AG04449 (cell line): ENCODE data around the gene CRIM1.

Experiments
- CTCF ChIA-PET: fragments of 350-600 bp; formaldehyde crosslinking; extraction: SDS; loops from one replicate; lab custom pipeline; 2021; ENCODE audit warnings: antibody characterized with exemption; lab: Yijun Ruan, JAX
- POLR2A ChIA-PET: fragments of 400-600, 350-600 bp; formaldehyde crosslinking; extraction: SDS; loops from one replicate; lab custom pipeline; 2020; ENCODE audit warnings: antibody characterized with exemption, inconsistent platforms; lab: Yijun Ruan, JAX
- DNase-seq: peaks from one replicate; pipeline ENCODE4 v3.0.0-alpha.2; 2010; ENCODE audit warnings: low read depth, low spot score
- H3K4me3 ChIP-seq: 2 replicates; pipeline ENCODE4 v1.5.1; 2011; ENCODE audit warnings: low read depth, mild to moderate bottlenecking, control low read depth, low read length
- CTCF ChIP-seq: IDR thresholded peaks from one replicate; pipeline ENCODE4 v1.5.1; 2011; ENCODE audit warnings: mild to moderate bottlenecking, moderate library complexity, low read length, control low read depth, inconsistent platforms; ENCODE audit not compliant: insufficient read depth; ENCODE audit errors: missing control alignments

CRIM1 gene

GRCh38 chr2:36587101-36587500 lies 231.5 kb downstream of the CRIM1 start:
- no peak overlapping the region for H3K4me3 ChIP-seq
- POLR2A ChIA-PET = no interaction called here
- CTCF ChIA-PET = no interaction called here
- DNase-seq = no peak
- no peak for TF ChIP-seq CTCF

GRCh38 chr2:36587556-36587955 lies 232.0 kb downstream of the CRIM1 start:
- CTCF ChIA-PET = no interaction called here
- POLR2A ChIA-PET = no interaction called here
- H3K4me3 ChIP-seq = no peak overlapping the region
- TF ChIP-seq CTCF = no peak
- DNase-seq = no peak

- CTCF ChIA-PET = interaction anchor here (0.7 kb wide), 1 partner anchor 11 kb away, joined by 3 read pairs; no protein-coding TSS in a partner anchor
Observed at GRCh38 chr2:36589230-36589630, 233.7 kb downstream of the CRIM1 start.

GRCh38 chr2:36594849-36595248 lies 239.3 kb downstream of the CRIM1 start:
- H3K4me3 ChIP-seq = no peak overlapping the region
- TF ChIP-seq CTCF = no peak
- ChIA-PET POLR2A (no interaction called here), CTCF (interaction anchor here (0.5 to 1.4 kb wide), 3 partner anchors 9 to 636 kb away, joined by 3 to 4 read pairs (median 4); no protein-coding TSS in a partner anchor)
- DNase-seq = no peak

More at GRCh38 chr2:36589230-36589630, 233.7 kb downstream of the CRIM1 start:
- POLR2A ChIA-PET = no interaction called here
- TF ChIP-seq CTCF = no peak
- H3K4me3 ChIP-seq = no peak overlapping the region
- DNase-seq = no peak

GRCh38 chr2:36596397-36596796 lies 240.8 kb downstream of the CRIM1 start:
- no peak for TF ChIP-seq CTCF
- H3K4me3 ChIP-seq = peak overlapping the region; percentile 84
- ChIA-PET CTCF (no interaction called here), POLR2A (no interaction called here)
- DNase-seq = no peak

GRCh38 chr2:36597003-36597531 lies 241.5 kb downstream of the CRIM1 start:
- ChIA-PET POLR2A (interaction anchor here (1.0 kb wide), 1 partner anchor 28 kb away, joined by 3 read pairs; no protein-coding TSS in a partner anchor), CTCF (no interaction called here)
- H3K4me3 ChIP-seq = peak overlapping the region; percentile 84
- no peak for TF ChIP-seq CTCF
- DNase-seq = no peak
